GM23338 (cell line): Measurements from ENCODE around the gene BRSK1. TPM values are rescaled to one million over a fixed set of nuclear protein-coding genes. Genes with fewer than 3 reads are reported as not detected.

Experiments used
- ATAC-seq: fragments of 200-7000 bp; cut with Tn5 transposase; 3 replicates; pipeline ENCODE4 v1.9.1; 2020
- DNase-seq: peaks from one replicate; pipeline ENCODE4 v3.0.0-alpha.2; 2015; ENCODE audit warnings: low spot score
- H2AFZ ChIP-seq: fragments of 200-600 bp; sonication (generic); 2 replicates; pipeline ENCODE4 v1.8.0; 2016; ENCODE audit warnings: antibody characterized with exemption, mild to moderate bottlenecking, moderate library complexity
- H3F3A ChIP-seq: fragments of 200-600 bp; sonication (generic); replicated peaks from 2 replicates; pipeline ENCODE4 v1.8.0; 2017; ENCODE audit warnings: antibody characterized with exemption, mixed run types, low read depth
- H3K27ac ChIP-seq: fragments of 200-600 bp; sonication (generic); 2 replicates; pipeline ENCODE4 v1.6.1; 2016; ENCODE audit warnings: low read depth
- H3K27me3 ChIP-seq: fragments of 200-600 bp; sonication (generic); 2 replicates; pipeline ENCODE4 v1.8.0; 2016; ENCODE audit warnings: mild to moderate bottlenecking, mixed run types, moderate library complexity; ENCODE audit not compliant: insufficient read depth
- H3K36me3 ChIP-seq: fragments of 200-600 bp; sonication (generic); 2 replicates; pipeline ENCODE4 v1.8.0; 2016; ENCODE audit warnings: mild to moderate bottlenecking; ENCODE audit not compliant: insufficient read depth
- H3K4me1 ChIP-seq: fragments of 200-600 bp; sonication (generic); 2 replicates; pipeline ENCODE4 v1.8.0; 2016; ENCODE audit warnings: mild to moderate bottlenecking, moderate library complexity; ENCODE audit not compliant: insufficient read depth
- H3K4me2 ChIP-seq: fragments of 200-600 bp; sonication (generic); 2 replicates; pipeline ENCODE4 v1.7.1; 2017; ENCODE audit warnings: mixed run types
- H3K4me3 ChIP-seq: fragments of 200-600 bp; sonication (generic); 2 replicates; pipeline ENCODE4 v1.6.1; 2016; ENCODE audit warnings: mixed run types
- H3K79me2 ChIP-seq: fragments of 200-600 bp; sonication (generic); replicated peaks from 2 replicates; pipeline ENCODE4 v1.8.0; 2017; ENCODE audit warnings: mild to moderate bottlenecking; ENCODE audit not compliant: insufficient read depth
- H3K9me2 ChIP-seq: fragments of 200-600 bp; sonication (generic); 2 replicates; pipeline ENCODE4 v1.8.0; 2017; ENCODE audit not compliant: insufficient read depth
- H4K20me1 ChIP-seq: fragments of 200-600 bp; sonication (generic); replicated peaks from 2 replicates; pipeline ENCODE4 v1.8.0; 2017; ENCODE audit warnings: mild to moderate bottlenecking; ENCODE audit not compliant: insufficient read depth
- H3K27ac Mint-ChIP-seq: 2 replicates; pipeline ENCODE4 v1.8.0; 2020; ENCODE audit warnings: inconsistent platforms, mild to moderate bottlenecking, moderate library complexity, mixed read lengths
- H3K27me3 Mint-ChIP-seq: 3 replicates; pipeline ENCODE4 v1.8.0; 2022; ENCODE audit warnings: low read depth, mild to moderate bottlenecking, moderate library complexity, mixed read lengths, inconsistent platforms; ENCODE audit not compliant: insufficient read depth, poor library complexity
- H3K36me3 Mint-ChIP-seq: 3 replicates; pipeline ENCODE4 v1.8.0; 2021; ENCODE audit warnings: low read depth, mild to moderate bottlenecking, inconsistent platforms, moderate library complexity, mixed read lengths
- H3K4me1 Mint-ChIP-seq: 3 replicates; pipeline ENCODE4 v1.8.0; 2020; ENCODE audit warnings: mild to moderate bottlenecking, inconsistent platforms, mixed read lengths
- H3K4me3 Mint-ChIP-seq: 3 replicates; pipeline ENCODE4 v1.8.0; 2021; ENCODE audit warnings: moderate library complexity, mild to moderate bottlenecking, inconsistent platforms, mixed read lengths
- H3K9me3 Mint-ChIP-seq: 3 replicates; pipeline ENCODE4 v1.8.0; 2020; ENCODE audit warnings: moderate library complexity, mild to moderate bottlenecking, inconsistent platforms, mixed read lengths
- CREB1 ChIP-seq: fragments of 250-450 bp; sonication (Bioruptor Pico); IDR thresholded peaks from 2 replicates; pipeline ENCODE4 v1.5.0; 2020; ENCODE audit warnings: low read depth, mild to moderate bottlenecking, moderate library complexity
- ETS1 ChIP-seq: IDR thresholded peaks from 2 replicates; pipeline ENCODE4 v1.6.1; 2016; ENCODE audit warnings: antibody characterized with exemption
- EZH2 ChIP-seq: fragments of 200-600 bp; sonication (generic); IDR thresholded peaks from one replicate; pipeline ENCODE4 v1.8.0; 2017; ENCODE audit warnings: antibody characterized with exemption, mild to moderate bottlenecking, low read depth; ENCODE audit not compliant: unreplicated experiment
- EZH2phosphoT487 ChIP-seq: fragments of 200-600 bp; sonication (generic); IDR thresholded peaks from one replicate; pipeline ENCODE4 v1.8.1; 2018; ENCODE audit warnings: antibody characterized with exemption; ENCODE audit not compliant: unreplicated experiment
- JUNB ChIP-seq: IDR thresholded peaks from one replicate; pipeline ENCODE4 v1.6.1; 2016; ENCODE audit warnings: antibody characterized with exemption; ENCODE audit not compliant: unreplicated experiment
- NANOG ChIP-seq: IDR thresholded peaks from 2 replicates; pipeline ENCODE4 v1.6.1; 2016; ENCODE audit warnings: antibody characterized with exemption, borderline replicate concordance
- POLR2AphosphoS5 ChIP-seq: IDR thresholded peaks from 2 replicates; pipeline ENCODE4 v1.6.1; 2016; ENCODE audit warnings: antibody characterized with exemption, low read depth
- STAT1 ChIP-seq: IDR thresholded peaks from one replicate; pipeline ENCODE4 v1.6.1; 2016; ENCODE audit warnings: antibody characterized with exemption; ENCODE audit not compliant: unreplicated experiment
- ZNF114 ChIP-seq: fragments of 250-450 bp; sonication (Bioruptor Pico); IDR thresholded peaks from 2 replicates; pipeline ENCODE4 v1.5.0; 2020; ENCODE audit warnings: mild to moderate bottlenecking, moderate library complexity
- ZNF331 ChIP-seq: fragments of 250-450 bp; sonication (Bioruptor Pico); IDR thresholded peaks from 2 replicates; pipeline ENCODE4 v1.5.0; 2020; ENCODE audit warnings: low read depth, mild to moderate bottlenecking, moderate library complexity
- ZNF462 ChIP-seq: fragments of 250-450 bp; sonication (Bioruptor Pico); IDR thresholded peaks from 2 replicates; pipeline ENCODE4 v1.5.0; 2020; ENCODE audit warnings: mild to moderate bottlenecking, moderate library complexity
- polyA plus RNA-seq: library from polyadenylated mRNA; unstranded; fragments of >200 nt; fragmentation: Nextera tagmentation; extraction: Ambion mirVana; gene quantifications from 2 replicates; pipeline ENCODE4 v1.2.1, GENCODE V29; 2016
- total RNA-seq: library from RNA; depleted of rRNA; stranded (reverse); fragments of >200 nt; shearing (Covaris generic); gene quantifications from 2 replicates; pipeline ENCODE4 v1.2.3, GENCODE V29; 2014
- TF ChIP-seq, protein P1 (sequence below), 2 experiments: fragments of 200-600 bp in 1 of 2; sonication (generic) in 1 of 2; conservative IDR thresholded peaks; 2 replicates each; pipeline versions ENCODE4 v1.5.1 to v1.6.1; 2016 to 2017; ENCODE audit warnings: antibody characterized with exemption in 2 of 2, low read depth in 2 of 2, mild to moderate bottlenecking in 2 of 2, moderate library complexity in 1 of 2
- TF ChIP-seq, protein P2 (sequence below): IDR thresholded peaks from one replicate; pipeline ENCODE4 v1.6.1; 2018; ENCODE audit warnings: antibody characterized with exemption; ENCODE audit not compliant: unreplicated experiment

The BRSK1 gene
- total and polyA plus RNA-seq, 2 experiments from 2014 or later, result 2.3 to 17.2 TPM

DNA sequence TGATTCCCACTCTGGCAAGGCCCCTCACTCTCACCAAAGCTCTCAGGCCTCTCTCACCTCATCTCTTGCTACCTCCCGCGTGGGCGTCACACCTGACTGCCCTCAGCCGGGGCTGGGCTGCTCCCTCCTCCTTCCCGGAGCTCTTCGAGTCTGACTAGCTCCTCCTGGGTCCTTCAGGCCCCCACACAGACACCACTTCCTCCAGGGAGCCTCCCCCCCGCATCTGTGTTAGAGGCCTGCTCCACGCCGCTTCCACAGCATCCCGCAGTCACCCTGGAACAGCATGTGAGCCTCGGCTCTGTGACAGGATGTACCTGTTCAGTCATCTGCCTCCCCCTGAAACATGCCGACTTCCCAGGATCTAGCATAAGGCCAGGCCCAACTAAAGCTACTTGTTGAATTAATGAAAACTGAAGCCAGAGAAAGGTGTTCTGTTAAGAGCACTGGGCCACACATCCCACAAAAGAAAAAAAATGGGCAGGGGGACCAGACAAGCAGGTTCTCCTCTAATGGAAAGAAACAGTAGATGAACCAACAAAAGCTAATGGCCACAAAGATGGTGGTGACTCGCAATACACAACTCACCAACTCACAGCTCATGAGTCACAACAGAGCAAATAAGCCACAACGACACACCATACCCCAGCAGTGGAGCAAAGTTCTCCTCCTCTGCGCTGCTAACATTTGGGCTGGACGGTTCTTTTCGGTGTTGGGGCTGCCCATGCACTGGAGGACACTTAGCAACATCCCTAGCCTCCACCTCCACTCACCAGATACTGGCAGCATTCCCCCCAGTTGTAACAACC, 28.0 kb upstream of the BRSK1 start:
- H4K20me1 ChIP-seq, result peaks cover 51% of the 10 kb centered on the region
- ATAC-seq, result no peak

More for the DNA sequence above, 28.0 kb upstream of the BRSK1 start:
- Histone ChIP-seq H3F3A (peaks cover 17% of the 10 kb centered on the region), H3K27ac (no peak overlapping the region), H3K4me1 (peaks cover 30% of the 10 kb centered on the region), H3K27me3 (no peaks in the 10 kb centered on the region), H3K36me3 (no peaks in the 10 kb centered on the region), H3K4me3 (0 out of 2 replicates have a peak overlapping the region, but pooled peaks have one; percentile 26), H3K9me2 (no peaks in the 10 kb centered on the region), H3K4me2 (0 out of 2 replicates have a peak overlapping the region, but pooled peaks have one; percentile 38), H2AFZ (no peak overlapping the region), H3K79me2 (peaks cover 74% of the 10 kb centered on the region)
- Mint-ChIP-seq H3K4me1 (peaks cover 56% of the 10 kb centered on the region), H3K4me3 (peak overlapping the region; percentile 98), H3K27ac (peak overlapping the region; percentile 79; the same call in 1 of the 2 replicates), H3K27me3 (peaks cover 20% of the 10 kb centered on the region), H3K9me3 (no peaks in the 10 kb centered on the region), H3K36me3 (no peaks in the 10 kb centered on the region; the same call in 2 of the 3 replicates)
- no peak for DNase-seq
- TF ChIP-seq ZNF114, result no peak
- no peak for TF ChIP-seq STAT1
- TF ChIP-seq, protein P1, sequence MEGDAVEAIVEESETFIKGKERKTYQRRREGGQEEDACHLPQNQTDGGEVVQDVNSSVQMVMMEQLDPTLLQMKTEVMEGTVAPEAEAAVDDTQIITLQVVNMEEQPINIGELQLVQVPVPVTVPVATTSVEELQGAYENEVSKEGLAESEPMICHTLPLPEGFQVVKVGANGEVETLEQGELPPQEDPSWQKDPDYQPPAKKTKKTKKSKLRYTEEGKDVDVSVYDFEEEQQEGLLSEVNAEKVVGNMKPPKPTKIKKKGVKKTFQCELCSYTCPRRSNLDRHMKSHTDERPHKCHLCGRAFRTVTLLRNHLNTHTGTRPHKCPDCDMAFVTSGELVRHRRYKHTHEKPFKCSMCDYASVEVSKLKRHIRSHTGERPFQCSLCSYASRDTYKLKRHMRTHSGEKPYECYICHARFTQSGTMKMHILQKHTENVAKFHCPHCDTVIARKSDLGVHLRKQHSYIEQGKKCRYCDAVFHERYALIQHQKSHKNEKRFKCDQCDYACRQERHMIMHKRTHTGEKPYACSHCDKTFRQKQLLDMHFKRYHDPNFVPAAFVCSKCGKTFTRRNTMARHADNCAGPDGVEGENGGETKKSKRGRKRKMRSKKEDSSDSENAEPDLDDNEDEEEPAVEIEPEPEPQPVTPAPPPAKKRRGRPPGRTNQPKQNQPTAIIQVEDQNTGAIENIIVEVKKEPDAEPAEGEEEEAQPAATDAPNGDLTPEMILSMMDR (conservative IDR thresholded peaks at IDR 0.05; ENCODE audit: low read depth in 2 of 2), result no peak
- TF ChIP-seq POLR2AphosphoS5, result no peak
- TF ChIP-seq ZNF331 (CRISPR knock-in tag), result no peak
- TF ChIP-seq EZH2, result no peak
- TF ChIP-seq, protein P2, sequence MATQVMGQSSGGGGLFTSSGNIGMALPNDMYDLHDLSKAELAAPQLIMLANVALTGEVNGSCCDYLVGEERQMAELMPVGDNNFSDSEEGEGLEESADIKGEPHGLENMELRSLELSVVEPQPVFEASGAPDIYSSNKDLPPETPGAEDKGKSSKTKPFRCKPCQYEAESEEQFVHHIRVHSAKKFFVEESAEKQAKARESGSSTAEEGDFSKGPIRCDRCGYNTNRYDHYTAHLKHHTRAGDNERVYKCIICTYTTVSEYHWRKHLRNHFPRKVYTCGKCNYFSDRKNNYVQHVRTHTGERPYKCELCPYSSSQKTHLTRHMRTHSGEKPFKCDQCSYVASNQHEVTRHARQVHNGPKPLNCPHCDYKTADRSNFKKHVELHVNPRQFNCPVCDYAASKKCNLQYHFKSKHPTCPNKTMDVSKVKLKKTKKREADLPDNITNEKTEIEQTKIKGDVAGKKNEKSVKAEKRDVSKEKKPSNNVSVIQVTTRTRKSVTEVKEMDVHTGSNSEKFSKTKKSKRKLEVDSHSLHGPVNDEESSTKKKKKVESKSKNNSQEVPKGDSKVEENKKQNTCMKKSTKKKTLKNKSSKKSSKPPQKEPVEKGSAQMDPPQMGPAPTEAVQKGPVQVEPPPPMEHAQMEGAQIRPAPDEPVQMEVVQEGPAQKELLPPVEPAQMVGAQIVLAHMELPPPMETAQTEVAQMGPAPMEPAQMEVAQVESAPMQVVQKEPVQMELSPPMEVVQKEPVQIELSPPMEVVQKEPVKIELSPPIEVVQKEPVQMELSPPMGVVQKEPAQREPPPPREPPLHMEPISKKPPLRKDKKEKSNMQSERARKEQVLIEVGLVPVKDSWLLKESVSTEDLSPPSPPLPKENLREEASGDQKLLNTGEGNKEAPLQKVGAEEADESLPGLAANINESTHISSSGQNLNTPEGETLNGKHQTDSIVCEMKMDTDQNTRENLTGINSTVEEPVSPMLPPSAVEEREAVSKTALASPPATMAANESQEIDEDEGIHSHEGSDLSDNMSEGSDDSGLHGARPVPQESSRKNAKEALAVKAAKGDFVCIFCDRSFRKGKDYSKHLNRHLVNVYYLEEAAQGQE, result no peak
- TF ChIP-seq NANOG, result no peak
- no peak for TF ChIP-seq ZNF462 (CRISPR knock-in tag)
- TF ChIP-seq ETS1, result no peak
- no peak for TF ChIP-seq JUNB
- no peak for TF ChIP-seq CREB1
- no peak for TF ChIP-seq EZH2phosphoT487
